Measurements from ENCODE around the gene TMEM74B. TPM values are rescaled to one million over a fixed set of nuclear protein-coding genes. Genes with fewer than 3 reads are reported as not detected.
A peak's percentile ranks its signal among the peaks of the same experiment; 100 is the strongest.

The TMEM74B gene
- total RNA-seq, 1 donor from 2014 or later, result 0.36 TPM

DNA sequence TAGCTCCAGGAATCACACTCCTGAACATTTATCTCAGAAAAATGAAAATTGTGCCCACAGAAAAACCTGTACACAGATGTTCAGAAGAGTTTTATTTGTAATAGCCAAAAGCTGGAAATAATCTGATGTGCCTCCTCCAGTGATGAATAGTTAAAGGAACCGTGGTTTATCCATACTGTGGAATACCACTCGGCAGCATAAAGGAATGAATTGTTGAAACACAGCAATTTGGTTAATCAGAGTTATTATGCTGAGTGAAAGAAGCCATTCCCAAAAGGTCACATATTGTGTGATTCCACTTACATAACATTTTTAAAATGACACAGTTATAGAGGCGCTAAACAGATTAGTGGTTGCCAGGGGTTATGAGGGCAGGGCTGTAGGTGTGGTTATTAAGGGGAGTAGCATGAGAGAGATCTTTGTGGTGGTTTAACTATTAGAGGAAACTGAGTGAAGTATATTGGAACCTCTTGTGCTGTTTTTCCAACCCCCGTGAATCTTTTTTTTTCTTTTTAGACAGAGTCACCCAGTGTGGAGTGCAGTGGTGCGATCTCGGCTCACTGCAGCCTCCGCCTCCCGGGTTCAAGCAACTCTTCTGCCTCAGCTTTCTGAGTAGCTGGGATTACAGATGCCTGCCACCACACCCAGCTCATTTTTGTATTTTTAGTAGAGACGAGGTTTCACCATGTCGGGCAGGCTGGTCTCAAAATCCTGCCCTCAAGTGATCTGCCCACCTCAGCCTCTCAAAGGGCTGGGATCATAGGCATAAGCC lies 40.2 kb downstream of the TMEM74B start:
- H3K9me3 Mint-ChIP-seq, result no peaks in the 10 kb centered on the region
- H3K4me3 Mint-ChIP-seq, result no peak overlapping the region
- H3K36me3 Mint-ChIP-seq (ENCODE audit: low read depth), result peaks cover 45% of the 10 kb centered on the region
- H3K27ac Mint-ChIP-seq, result no peak overlapping the region
- H3K4me1 Mint-ChIP-seq (ENCODE audit: low read depth), result no peaks in the 10 kb centered on the region
- DNase-seq (ENCODE audit: low spot score), result no peak
- H3K27me3 Mint-ChIP-seq (ENCODE audit: insufficient read depth), result no peaks in the 10 kb centered on the region
- intact Hi-C loops (cut with micrococcal nuclease), result no loop called here

DNA sequence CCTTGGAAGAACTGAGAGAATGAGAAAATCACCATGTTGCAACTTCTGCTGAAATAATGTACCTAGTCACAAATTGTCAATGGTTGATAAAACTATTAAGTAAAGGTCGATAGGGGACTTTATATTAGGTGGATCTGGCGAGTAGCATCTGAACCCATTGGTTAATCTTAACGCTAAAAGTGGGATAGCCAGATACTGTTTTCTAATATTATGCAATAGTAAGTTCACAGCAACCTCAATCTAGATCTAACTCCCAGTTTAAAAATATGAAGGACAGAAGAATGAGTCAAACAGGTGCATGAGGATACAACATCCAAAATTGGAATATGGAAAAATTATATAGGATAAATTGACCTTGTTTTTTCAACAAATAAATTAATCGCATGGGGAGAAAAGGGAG lies 47.5 kb downstream of the TMEM74B start:
- H3K4me1 Mint-ChIP-seq (ENCODE audit: low read depth), result peaks cover 21% of the 10 kb centered on the region
- peaks cover 67% of the 10 kb centered on the region for H3K36me3 Mint-ChIP-seq (ENCODE audit: low read depth)
- no peak overlapping the region for H3K27ac Mint-ChIP-seq
- peaks cover 8% of the 10 kb centered on the region for H3K9me3 Mint-ChIP-seq
- intact Hi-C loops (cut with micrococcal nuclease), result no loop called here
- H3K27me3 Mint-ChIP-seq (ENCODE audit: insufficient read depth), result no peaks in the 10 kb centered on the region
- no peak for DNase-seq (ENCODE audit: low spot score)
- H3K4me3 Mint-ChIP-seq, result no peak overlapping the region

DNA sequence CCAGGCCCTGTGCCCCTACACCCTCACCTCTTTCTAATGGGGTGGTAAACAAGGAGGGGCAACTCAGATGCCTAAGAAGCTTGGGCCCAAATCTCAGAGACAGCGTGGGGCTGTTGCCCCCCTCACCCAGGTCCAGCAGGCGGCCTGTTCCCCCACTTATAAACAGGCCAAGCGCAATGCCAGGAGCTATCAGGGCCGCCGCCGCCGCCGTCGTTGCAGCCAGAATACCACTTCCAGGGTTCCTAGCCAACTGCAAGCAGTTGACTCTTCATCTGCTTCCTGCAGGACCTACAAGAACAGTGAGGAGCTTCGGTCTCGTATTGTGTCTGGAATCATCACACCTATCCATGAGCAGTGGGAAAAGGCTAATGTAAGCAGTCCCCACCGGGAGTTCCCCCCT lies 49.9 kb downstream of the TMEM74B start:
- intact Hi-C loops (cut with micrococcal nuclease), result no loop called here
- peaks cover 30% of the 10 kb centered on the region for H3K4me1 Mint-ChIP-seq (ENCODE audit: low read depth)
- no peaks in the 10 kb centered on the region for H3K27me3 Mint-ChIP-seq (ENCODE audit: insufficient read depth)
- H3K4me3 Mint-ChIP-seq, result no peak overlapping the region
- H3K36me3 Mint-ChIP-seq (ENCODE audit: low read depth), result peaks cover 73% of the 10 kb centered on the region
- H3K27ac Mint-ChIP-seq, result no peak overlapping the region
- no peak for DNase-seq (ENCODE audit: low spot score)
- peaks cover 8% of the 10 kb centered on the region for H3K9me3 Mint-ChIP-seq

DNA sequence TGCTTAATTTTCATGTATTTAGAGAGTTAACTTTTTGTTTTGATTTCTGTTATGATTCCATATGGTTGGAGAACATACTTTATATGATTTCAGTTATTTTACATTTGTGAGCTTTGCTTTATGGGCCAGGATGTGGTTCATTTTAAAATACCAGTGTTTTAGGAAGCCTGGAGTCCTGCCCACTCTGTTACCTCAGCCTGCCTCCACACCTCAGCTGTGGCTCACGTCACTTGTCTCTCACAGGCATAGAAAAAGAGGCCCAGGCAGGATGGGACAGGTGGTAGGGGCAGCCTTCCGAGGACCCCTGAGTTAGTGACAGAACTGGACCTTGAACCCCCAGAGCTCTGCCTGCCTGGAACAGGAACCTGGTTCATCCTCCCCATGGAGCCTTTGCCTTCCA lies 50.4 kb downstream of the TMEM74B start:
- H3K36me3 Mint-ChIP-seq (ENCODE audit: low read depth), result peaks cover 73% of the 10 kb centered on the region
- no peak for DNase-seq (ENCODE audit: low spot score)
- H3K4me1 Mint-ChIP-seq (ENCODE audit: low read depth), result peaks cover 30% of the 10 kb centered on the region
- peaks cover 8% of the 10 kb centered on the region for H3K9me3 Mint-ChIP-seq
- no peak overlapping the region for H3K4me3 Mint-ChIP-seq
- intact Hi-C loops (cut with micrococcal nuclease), result no loop called here
- no peak overlapping the region for H3K27ac Mint-ChIP-seq
- H3K27me3 Mint-ChIP-seq (ENCODE audit: insufficient read depth), result no peaks in the 10 kb centered on the region

DNA sequence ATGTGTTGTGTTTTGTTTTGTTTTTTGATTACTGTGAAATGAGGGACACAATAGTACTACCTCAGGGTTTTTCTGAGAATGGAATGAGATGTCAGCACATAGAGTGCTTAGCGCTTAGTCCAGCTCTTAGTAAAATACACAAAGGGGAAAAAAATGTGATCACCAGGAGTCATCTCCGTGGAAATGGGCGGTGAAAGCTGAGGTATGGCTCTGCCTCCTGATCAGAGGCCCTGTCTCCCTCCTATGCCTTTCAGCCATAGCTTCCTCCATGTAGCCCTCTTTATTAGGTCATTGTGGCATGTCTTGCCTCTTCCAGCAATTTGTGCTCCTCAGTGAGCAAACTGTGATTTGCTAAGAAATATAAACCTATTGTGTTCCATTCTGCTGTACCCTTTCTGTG lies 53.4 kb downstream of the TMEM74B start:
- DNase-seq (ENCODE audit: low spot score), result no peak
- no peaks in the 10 kb centered on the region for H3K27me3 Mint-ChIP-seq (ENCODE audit: insufficient read depth)
- intact Hi-C loops (cut with micrococcal nuclease), result no loop called here
- peaks cover 8% of the 10 kb centered on the region for H3K9me3 Mint-ChIP-seq
- H3K27ac Mint-ChIP-seq, result peak overlapping the region; percentile 19
- peaks cover 30% of the 10 kb centered on the region for H3K4me1 Mint-ChIP-seq (ENCODE audit: low read depth)
- H3K4me3 Mint-ChIP-seq, result no peak overlapping the region
- peaks cover 76% of the 10 kb centered on the region for H3K36me3 Mint-ChIP-seq (ENCODE audit: low read depth)

DNA sequence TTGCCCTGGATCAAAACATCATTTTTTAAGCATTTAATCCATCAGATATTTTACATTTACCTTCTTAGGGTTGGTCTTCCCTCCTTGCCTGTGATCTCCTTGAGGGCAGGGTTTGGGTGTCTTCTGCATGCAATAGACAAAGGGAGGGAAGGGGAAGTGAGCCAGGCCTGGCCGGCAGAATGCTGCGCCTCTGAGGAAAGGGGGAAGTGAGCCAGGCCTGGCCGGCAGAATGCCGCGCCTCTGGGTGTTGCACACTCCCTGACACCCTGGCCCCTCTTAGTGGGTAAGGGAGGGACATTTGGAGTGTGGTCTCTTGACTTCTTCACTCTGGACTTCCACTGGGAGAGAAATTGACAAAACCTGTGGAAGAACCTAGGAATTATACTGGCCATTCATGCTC lies 53.9 kb downstream of the TMEM74B start:
- Mint-ChIP-seq H3K9me3 (peaks cover 8% of the 10 kb centered on the region), H3K4me3 (no peak overlapping the region), H3K4me1 (ENCODE audit: low read depth) (peaks cover 26% of the 10 kb centered on the region), H3K27ac (no peak overlapping the region), H3K36me3 (ENCODE audit: low read depth) (peaks cover 75% of the 10 kb centered on the region), H3K27me3 (ENCODE audit: insufficient read depth) (no peaks in the 10 kb centered on the region)
- no peak for DNase-seq (ENCODE audit: low spot score)
- intact Hi-C loops (cut with micrococcal nuclease), result no loop called here

Other genes with a start within 250 kb of the TMEM74B start
- not detected in 2 replicates for gene RSPO4, start 182.7 kb downstream of the TMEM74B start, total RNA-seq
- gene PSMF1, start 66.4 kb downstream of the TMEM74B start, total RNA-seq, result 185 and 189 TPM in 2 replicates
- not detected in 2 replicates for gene C20orf202, start 18.5 kb upstream of the TMEM74B start, total RNA-seq
- gene RAD21L1, start 41.1 kb upstream of the TMEM74B start, total RNA-seq, result not detected in 2 replicates
- 2.1 and 2.5 TPM in 2 replicates for gene SNPH, start 81.3 kb upstream of the TMEM74B start, total RNA-seq
- 2.2 and 2.6 TPM in 2 replicates for gene SDCBP2, start 144.2 kb upstream of the TMEM74B start, total RNA-seq
- gene FKBP1A, start 208.1 kb upstream of the TMEM74B start, total RNA-seq, result 295 and 297 TPM in 2 replicates